GM12878 (cell line): Measurements from ENCODE around the gene RAD51B.

Experiments used
- BCL3 ChIP-seq: IDR thresholded peaks from 2 replicates; pipeline ENCODE4 v1.6.1; 2011; ENCODE audit warnings: borderline replicate concordance, low read depth, mild to moderate bottlenecking, moderate library complexity, low read length; ENCODE audit not compliant: insufficient read depth, poor library complexity, severe bottlenecking
- CTCF ChIP-seq, 3 experiments: IDR thresholded peaks in 2 of 3; conservative IDR thresholded peaks in 1 of 3; 2 replicates each; pipeline ENCODE4 v1.5.1; 2011; ENCODE audit warnings: low read depth in 3 of 3, low read length in 3 of 3, mild to moderate bottlenecking in 3 of 3, control low read depth in 2 of 3, moderate library complexity in 2 of 3, inconsistent platforms in 1 of 3, mixed read lengths in 1 of 3; ENCODE audit not compliant: control insufficient read depth in 2 of 3, insufficient read depth in 1 of 3; ENCODE audit errors: extremely low read depth in 1 of 3
- EZH2 ChIP-seq: IDR thresholded peaks from 2 replicates; pipeline ENCODE4 v1.6.1; 2012; ENCODE audit warnings: low read depth, mild to moderate bottlenecking, control low read depth, inconsistent platforms, low read length, borderline replicate concordance; ENCODE audit not compliant: control insufficient read depth
- FOS ChIP-seq: IDR thresholded peaks from 3 replicates; pipeline ENCODE4 v1.6.1; 2011; ENCODE audit warnings: borderline replicate concordance; ENCODE audit not compliant: insufficient read length; ENCODE audit errors: extremely low read depth
- KAT2A ChIP-seq: conservative IDR thresholded peaks from 2 replicates; pipeline ENCODE4 v1.6.1; 2011; ENCODE audit warnings: low read depth, low read length; ENCODE audit not compliant: control insufficient read depth
- POLR2A ChIP-seq: IDR thresholded peaks from 2 replicates; pipeline ENCODE4 v1.6.1; 2011; ENCODE audit warnings: low read depth, mild to moderate bottlenecking, low read length
- POLR2AphosphoS5 ChIP-seq: IDR thresholded peaks from 2 replicates; pipeline ENCODE4 v1.6.1; 2011; ENCODE audit warnings: mild to moderate bottlenecking, low read length, inconsistent platforms
- RBBP5 ChIP-seq: fragments of 200-600 bp; sonication (generic); conservative IDR thresholded peaks from 2 replicates; pipeline ENCODE4 v1.6.1; 2016
- SP1 ChIP-seq: IDR thresholded peaks from one replicate; pipeline ENCODE4 v1.6.1; 2011; ENCODE audit warnings: low read depth, low read length
- TCF7 ChIP-seq: IDR thresholded peaks from 2 replicates; pipeline ENCODE4 v1.6.1; 2014; ENCODE audit warnings: antibody characterized with exemption, borderline replicate concordance

- TF ChIP-seq EZH2 (no peak), POLR2A (no peak), FOS (no peak), RBBP5 (no peak), TCF7 (no peak), KAT2A (no peak), BCL3 (no peak), CTCF (IDR thresholded peaks at IDR 0.05 in 2 of 3, conservative IDR thresholded peaks at IDR 0.05 in 1 of 3; ENCODE audit: control insufficient read depth in 2 of 3, extremely low read depth in 1 of 3, insufficient read depth in 1 of 3, low read depth in 3 of 3, low read length in 3 of 3) (no peak), SP1 (no peak), POLR2AphosphoS5 (no peak)
Observed at GRCh38 chr14:68079941-68080697, 260.5 kb downstream of the RAD51B start.
